H9 (cell line): Measurements from ENCODE around the gene CHD9NB. TPM values are rescaled to one million over a fixed set of nuclear protein-coding genes. Genes with fewer than 3 reads are reported as not detected.

Experiments
- DNase-seq: peaks from one replicate; pipeline ENCODE4 v3.0.0-alpha.2; 2017
- H2AFZ ChIP-seq: one replicate; pipeline ENCODE4 v1.6.1; 2013; ENCODE audit warnings: mild to moderate bottlenecking, low read length, control low read depth, moderate library complexity
- H2AK5ac ChIP-seq: 2 replicates; pipeline ENCODE4 v1.6.1; 2013; ENCODE audit warnings: low read length, control low read depth, mixed read lengths; ENCODE audit not compliant: insufficient read length
- H2BK120ac ChIP-seq: one replicate; pipeline ENCODE4 v1.6.1; 2013; ENCODE audit warnings: low read depth, mild to moderate bottlenecking, low read length, control low read depth, inconsistent platforms; ENCODE audit not compliant: poor library complexity, severe bottlenecking
- H2BK12ac ChIP-seq: 2 replicates; pipeline ENCODE4 v1.6.1; 2013; ENCODE audit warnings: low read length, control low read depth, mixed read lengths, low read depth; ENCODE audit not compliant: insufficient read length
- H2BK15ac ChIP-seq: 2 replicates; pipeline ENCODE4 v1.6.1; 2013; ENCODE audit warnings: low read depth, low read length, control low read depth
- H2BK20ac ChIP-seq: one replicate; pipeline ENCODE4 v1.6.1; 2013; ENCODE audit warnings: low read depth, mild to moderate bottlenecking, low read length, control low read depth, inconsistent platforms; ENCODE audit not compliant: poor library complexity, severe bottlenecking
- H2BK5ac ChIP-seq: 2 replicates; pipeline ENCODE4 v1.6.1; 2013; ENCODE audit warnings: low read length, control low read depth, mixed read lengths; ENCODE audit not compliant: insufficient read length
- H3K14ac ChIP-seq: 2 replicates; pipeline ENCODE4 v1.6.1; 2013; ENCODE audit warnings: low read length, control low read depth; ENCODE audit not compliant: insufficient read depth
- H3K18ac ChIP-seq: 2 replicates; pipeline ENCODE4 v1.6.1; 2013; ENCODE audit warnings: low read depth, mild to moderate bottlenecking, mixed read lengths, low read length, control low read depth; ENCODE audit not compliant: insufficient read length
- H3K23ac ChIP-seq: 2 replicates; pipeline ENCODE4 v1.6.1; 2013; ENCODE audit warnings: low read length, control low read depth, mixed read lengths, low read depth; ENCODE audit not compliant: insufficient read length
- H3K23me2 ChIP-seq: 2 replicates; pipeline ENCODE4 v1.6.1; 2013; ENCODE audit warnings: low read depth, mild to moderate bottlenecking, mixed read lengths, low read length, control low read depth; ENCODE audit not compliant: insufficient read length, poor library complexity, severe bottlenecking
- H3K27ac ChIP-seq: 2 replicates; pipeline ENCODE4 v1.5.1; 2013; ENCODE audit warnings: low read length, control low read depth, mixed read lengths, low read depth; ENCODE audit not compliant: insufficient read length
- H3K27me3 ChIP-seq: 2 replicates; pipeline ENCODE4 v1.6.1; 2013; ENCODE audit warnings: low read length, control low read depth, inconsistent platforms; ENCODE audit not compliant: insufficient read depth
- H3K4ac ChIP-seq: 2 replicates; pipeline ENCODE4 v1.6.1; 2013; ENCODE audit warnings: low read depth, mild to moderate bottlenecking, control low read depth, inconsistent platforms, low read length, moderate library complexity
- H3K4me1 ChIP-seq: 2 replicates; pipeline ENCODE4 v1.6.1; 2013; ENCODE audit warnings: low read length, control low read depth, inconsistent platforms; ENCODE audit not compliant: insufficient read depth
- H3K4me2 ChIP-seq: 2 replicates; pipeline ENCODE4 v1.6.1; 2013; ENCODE audit warnings: low read length, control low read depth, mixed read lengths; ENCODE audit not compliant: insufficient read length, insufficient read depth
- H3K56ac ChIP-seq: 2 replicates; pipeline ENCODE4 v1.6.1; 2013; ENCODE audit warnings: low read depth, mild to moderate bottlenecking, mixed read lengths, low read length, control low read depth; ENCODE audit not compliant: insufficient read length
- H3K79me1 ChIP-seq: 2 replicates; pipeline ENCODE4 v1.6.1; 2013; ENCODE audit warnings: low read depth, mild to moderate bottlenecking, moderate library complexity, low read length, control low read depth, inconsistent platforms; ENCODE audit not compliant: insufficient read depth, poor library complexity, severe bottlenecking
- H3K79me2 ChIP-seq: 2 replicates; pipeline ENCODE4 v1.6.1; 2013; ENCODE audit warnings: low read length, control low read depth, inconsistent platforms; ENCODE audit not compliant: insufficient read depth
- H3K9ac ChIP-seq: 2 replicates; pipeline ENCODE4 v1.6.1; 2013; ENCODE audit warnings: low read length, control low read depth, mixed read lengths; ENCODE audit not compliant: insufficient read length; ENCODE audit errors: extremely low read depth
- H3K9me3 ChIP-seq: one replicate; pipeline ENCODE4 v1.6.1; 2013; ENCODE audit warnings: low read depth, low read length, inconsistent platforms; ENCODE audit not compliant: control insufficient read depth
- H3T11ph ChIP-seq: one replicate; pipeline ENCODE4 v1.6.1; 2013; ENCODE audit warnings: mild to moderate bottlenecking, low read length, control low read depth, inconsistent platforms
- H4K20me1 ChIP-seq: one replicate; pipeline ENCODE4 v1.6.1; 2013; ENCODE audit not compliant: control insufficient read depth, insufficient read length, insufficient read depth
- H4K5ac ChIP-seq: 2 replicates; pipeline ENCODE4 v1.6.1; 2013; ENCODE audit warnings: low read depth, mild to moderate bottlenecking, mixed read lengths, low read length, control low read depth; ENCODE audit not compliant: insufficient read length
- H4K8ac ChIP-seq: replicated peaks from 2 replicates; pipeline ENCODE4 v1.6.1; 2013; ENCODE audit warnings: low read length, control low read depth, mixed read lengths, low read depth; ENCODE audit not compliant: insufficient read length
- H4K91ac ChIP-seq: 2 replicates; pipeline ENCODE4 v1.6.1; 2013; ENCODE audit warnings: low read depth, mild to moderate bottlenecking, moderate library complexity, mixed read lengths, low read length, control low read depth; ENCODE audit not compliant: insufficient read length
- H3K27ac Mint-ChIP-seq, 3 experiments: 2 replicates in 2 of 3; 3 replicates in 1 of 3; pipeline ENCODE4 v1.8.0; 2020 to 2021; ENCODE audit warnings: mixed read lengths in 3 of 3, mild to moderate bottlenecking in 1 of 3, moderate library complexity in 1 of 3
- H3K27me3 Mint-ChIP-seq: 2 replicates; pipeline ENCODE4 v1.8.0; 2021; ENCODE audit warnings: low read depth, mild to moderate bottlenecking, moderate library complexity, mixed read lengths
- H3K36me3 Mint-ChIP-seq, 3 experiments: 2 replicates in 2 of 3; 3 replicates in 1 of 3; pipeline ENCODE4 v1.8.0; 2020 to 2021; ENCODE audit warnings: low read depth in 3 of 3, mixed read lengths in 3 of 3; ENCODE audit not compliant: insufficient read depth in 1 of 3
- H3K4me1 Mint-ChIP-seq, 2 experiments: 2 replicates each; pipeline ENCODE4 v1.8.0; 2020; ENCODE audit warnings: mixed read lengths in 2 of 2
- H3K4me3 Mint-ChIP-seq, 2 experiments: 2 replicates in 1 of 2; 3 replicates in 1 of 2; pipeline ENCODE4 v1.8.0; 2020 to 2021; ENCODE audit warnings: mild to moderate bottlenecking in 2 of 2, mixed read lengths in 2 of 2, moderate library complexity in 1 of 2
- H3K9me3 Mint-ChIP-seq, 2 experiments: 2 replicates in 1 of 2; 3 replicates in 1 of 2; pipeline ENCODE4 v1.8.0; 2020; ENCODE audit warnings: mild to moderate bottlenecking in 2 of 2, mixed read lengths in 2 of 2, moderate library complexity in 1 of 2
- CTCF ChIP-seq: fragments of 200-600 bp; sonication (generic); conservative IDR thresholded peaks from 3 replicates; pipeline ENCODE4 v1.8.0; 2021; ENCODE audit warnings: antibody characterized with exemption, mild to moderate bottlenecking
- WGBS: extraction: QIAGEN DNeasy Blood & Tissue Kit; methylation state at CpG from one replicate; pipeline ENCODE4 v1.1.7; 2013; ENCODE audit warnings: missing lambda C conversion rate, low lambda C conversion rate, mixed read lengths; ENCODE audit not compliant: insufficient read length; ENCODE audit errors: extremely low coverage; 5-methylcytosine and 5-hydroxymethylcytosine counted together
- total RNA-seq: library from RNA; stranded (reverse); gene quantifications from 2 replicates; pipeline ENCODE4 v1.2.1, GENCODE V29; 2021

CHD9NB gene
- total RNA-seq, 1 experiment from 2014 or later = 3.3 TPM

- Histone ChIP-seq H3K9ac (no peak overlapping the region), H3K23me2 (no peaks in the 10 kb centered on the region), H3K23ac (no peak overlapping the region), H3K4me2 (no peak overlapping the region), H4K91ac (no peak overlapping the region), H4K20me1 (no peaks in the 10 kb centered on the region), H3K9me3 (no peaks in the 10 kb centered on the region), H3K79me2 (no peaks in the 10 kb centered on the region), H2AFZ (no peak overlapping the region), H3K79me1 (no peaks in the 10 kb centered on the region), H2BK5ac (no peak overlapping the region), H2BK120ac (no peak overlapping the region), H2BK20ac (no peak overlapping the region), H3K4me1 (no peaks in the 10 kb centered on the region), H3T11ph (no peak overlapping the region), H3K27me3 (no peaks in the 10 kb centered on the region), H3K56ac (no peak overlapping the region), H3K27ac (no peak overlapping the region), H3K18ac (no peak overlapping the region), H3K4ac (no peak overlapping the region), H4K8ac (no peak overlapping the region), H3K14ac (no peak overlapping the region), H4K5ac (no peak overlapping the region), H2AK5ac (no peak overlapping the region), H2BK15ac (no peak overlapping the region), H2BK12ac (no peak overlapping the region)
- Mint-ChIP-seq H3K27me3 (no peaks in the 10 kb centered on the region), H3K27ac (no peak overlapping the region), H3K9me3 (no peaks in the 10 kb centered on the region), H3K4me1 (peaks cover 2 to 5% of the 10 kb centered on the region in 2 experiments; a peak in 3 of 4 replicates), H3K36me3 (no peaks in the 10 kb centered on the region), H3K4me3 (no peak overlapping the region)
- WGBS = no CpG with 5 or more reads among the region's 1 CpG
- TF ChIP-seq CTCF = peak; percentile 47
- DNase-seq = peak; percentile 36
These were observed 45.6 kb downstream of the CHD9NB start for GRCh38 chr16:53007095-53007494.
